Measurements from ENCODE around the gene DSCAML1. TPM values are rescaled to one million over a fixed set of nuclear protein-coding genes. Genes with fewer than 3 reads are reported as not detected.

Gene DSCAML1
- polyA plus RNA-seq, 1 donor = 0.63 TPM

DNA sequence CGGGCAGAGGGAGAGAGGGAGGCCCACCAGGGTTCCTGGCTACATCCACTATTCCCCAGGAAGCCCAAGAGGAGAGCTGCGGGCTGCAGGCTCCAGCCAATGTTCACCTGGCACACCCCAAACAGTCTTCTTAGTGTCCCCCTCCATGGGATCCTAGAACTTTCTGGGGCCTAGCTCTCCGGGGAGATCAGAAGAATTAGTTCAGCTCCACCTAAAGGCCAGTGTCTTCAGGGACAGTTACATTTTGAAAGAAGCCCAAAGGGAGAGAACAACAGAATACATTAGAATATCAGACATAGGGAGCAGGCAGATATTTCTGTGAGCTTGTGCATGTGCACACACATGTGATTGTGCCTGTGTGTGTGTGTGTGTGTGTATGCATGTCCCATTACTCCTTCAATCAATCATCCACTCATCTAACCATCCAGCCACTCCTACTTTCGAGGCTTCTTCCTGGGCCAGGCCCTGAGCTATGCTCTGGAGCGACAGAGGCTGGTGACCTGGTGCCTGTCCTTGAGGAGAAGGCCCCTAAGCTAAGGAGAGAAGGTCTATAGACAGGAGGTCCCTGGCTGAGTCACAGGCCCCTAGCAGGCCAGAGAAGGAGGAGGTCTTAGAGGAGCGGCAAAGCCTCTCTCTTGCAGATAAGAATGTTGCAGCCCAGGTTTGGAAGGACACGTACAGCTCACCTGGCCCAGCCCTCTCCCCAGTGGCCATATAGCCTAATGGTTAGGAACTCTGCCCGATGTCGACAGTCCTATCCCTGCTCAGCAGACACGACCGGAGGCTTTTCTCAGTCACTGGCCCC is 165.5 kb downstream of the DSCAML1 start:
- no peak for DNase-seq

GRCh38 chr11:117629891-117630538 is 167.0 kb downstream of the DSCAML1 start:
- DNase-seq = no peak

DNA sequence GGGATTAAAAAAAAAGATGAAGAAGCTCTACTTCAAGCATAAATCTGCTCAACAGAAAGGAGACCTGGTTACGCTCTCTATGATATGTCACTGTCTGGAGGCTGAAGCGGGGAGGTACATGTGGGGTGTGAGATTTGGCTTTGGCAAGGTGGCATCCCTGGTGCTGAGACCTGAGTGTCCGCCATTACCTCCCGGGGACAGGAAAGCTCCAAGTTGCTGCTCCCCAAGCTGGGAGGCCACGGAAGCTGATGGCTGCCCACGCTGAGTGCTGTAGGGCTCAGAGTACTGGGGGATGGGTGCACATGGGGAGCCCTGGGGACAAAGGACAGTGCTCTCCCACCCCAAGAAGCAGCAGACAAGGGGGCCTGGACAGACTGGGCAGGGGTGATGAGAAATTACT is 167.9 kb downstream of the DSCAML1 start:
- DNase-seq = no peak

GRCh38 chr11:117627259-117627658 is 169.8 kb downstream of the DSCAML1 start:
- DNase-seq = no peak

DNA sequence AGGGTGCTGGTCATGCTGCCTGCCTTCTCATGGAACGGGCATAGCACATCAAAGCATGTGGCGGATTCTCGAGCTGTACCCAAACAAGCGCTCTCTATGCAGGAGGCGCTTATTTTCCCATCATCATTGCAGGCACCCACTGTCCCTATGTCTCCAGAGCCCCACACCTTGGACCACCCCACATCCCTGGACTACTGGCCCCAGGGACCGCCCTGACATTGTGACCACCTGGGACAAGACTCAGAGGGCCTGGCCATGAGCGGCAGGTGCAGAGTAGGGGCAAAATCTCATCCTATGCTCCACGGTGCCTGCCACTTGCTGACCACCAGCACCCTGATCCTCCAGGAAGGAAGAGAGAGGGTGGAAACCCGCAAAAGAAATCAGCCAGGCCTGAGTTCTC is 170.4 kb downstream of the DSCAML1 start:
- DNase-seq = no peak

GRCh38 chr11:117625237-117625636 is 171.8 kb downstream of the DSCAML1 start:
- no peak for DNase-seq

GRCh38 chr11:117623831-117624271 is 173.2 kb downstream of the DSCAML1 start:
- no peak for DNase-seq

DNA sequence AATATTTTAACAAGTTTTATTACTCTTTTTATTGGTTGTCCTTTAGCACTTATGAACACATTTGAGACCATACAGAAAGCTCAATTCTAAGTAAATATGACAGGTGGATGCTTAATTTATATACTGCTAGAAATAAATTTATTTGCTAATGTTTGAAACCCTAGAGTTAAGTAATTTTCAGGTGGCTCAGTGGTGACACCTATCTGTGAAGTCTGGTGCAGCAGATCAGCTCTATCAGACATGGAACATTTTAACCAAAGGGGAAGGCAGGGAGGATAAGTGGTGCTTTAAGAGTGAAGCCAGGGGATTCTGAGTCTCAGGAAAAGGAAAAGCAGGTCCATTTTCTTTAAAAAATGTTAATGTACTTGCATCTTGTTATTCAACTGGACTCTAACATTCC is 175.8 kb downstream of the DSCAML1 start:
- DNase-seq = no peak

- DNase-seq = no peak
Measured at GRCh38 chr11:117620659-117621058, 176.4 kb downstream of the DSCAML1 start.

- DNase-seq = no peak
Measured at GRCh38 chr11:117620086-117620485, 176.9 kb downstream of the DSCAML1 start.

- DNase-seq = no peak
Measured at GRCh38 chr11:117619661-117620060, 177.4 kb downstream of the DSCAML1 start.

DNA sequence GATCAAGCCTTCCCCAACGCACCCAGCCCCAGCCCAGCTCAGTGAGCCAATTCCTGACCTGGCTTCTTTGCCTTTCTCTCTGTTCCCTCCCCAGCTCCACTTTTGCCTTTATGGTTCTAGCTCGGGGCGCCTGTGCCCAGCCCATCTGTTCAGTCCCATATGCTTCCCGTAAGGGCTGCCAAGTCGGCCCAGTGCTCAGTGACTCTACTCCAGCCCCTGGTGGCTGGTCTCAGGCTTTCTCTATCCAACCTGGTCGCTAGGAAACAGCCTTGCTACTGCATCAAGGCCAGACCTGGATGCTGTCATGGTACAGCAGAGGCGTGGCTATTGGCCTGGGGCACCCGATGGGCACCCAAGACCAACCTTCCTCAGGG is 178.0 kb downstream of the DSCAML1 start:
- no peak for DNase-seq

GRCh38 chr11:117618302-117618981 is 178.6 kb downstream of the DSCAML1 start:
- DNase-seq = no peak

GRCh38 chr11:117616979-117617378 is 180.0 kb downstream of the DSCAML1 start:
- no peak for DNase-seq

DNA sequence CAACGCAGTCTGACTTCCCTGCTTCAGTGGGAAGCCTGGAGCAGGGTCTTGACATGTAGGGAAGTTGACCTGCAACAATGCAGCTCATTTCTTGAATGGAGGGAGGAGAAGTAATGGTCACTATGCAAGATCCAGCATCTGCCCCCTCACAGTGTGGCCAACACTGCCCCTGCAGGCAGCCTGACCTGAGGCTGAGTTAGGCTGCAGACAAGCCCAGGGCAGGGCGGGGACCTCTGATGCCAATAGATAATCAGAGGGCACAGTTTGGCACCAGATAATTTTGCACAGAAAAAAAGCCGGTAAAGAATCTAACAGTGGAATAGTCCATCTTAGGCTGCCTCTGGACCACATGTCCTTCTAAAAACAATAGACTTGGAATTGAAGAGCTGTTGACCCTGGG is 182.3 kb downstream of the DSCAML1 start:
- DNase-seq = no peak

DNA sequence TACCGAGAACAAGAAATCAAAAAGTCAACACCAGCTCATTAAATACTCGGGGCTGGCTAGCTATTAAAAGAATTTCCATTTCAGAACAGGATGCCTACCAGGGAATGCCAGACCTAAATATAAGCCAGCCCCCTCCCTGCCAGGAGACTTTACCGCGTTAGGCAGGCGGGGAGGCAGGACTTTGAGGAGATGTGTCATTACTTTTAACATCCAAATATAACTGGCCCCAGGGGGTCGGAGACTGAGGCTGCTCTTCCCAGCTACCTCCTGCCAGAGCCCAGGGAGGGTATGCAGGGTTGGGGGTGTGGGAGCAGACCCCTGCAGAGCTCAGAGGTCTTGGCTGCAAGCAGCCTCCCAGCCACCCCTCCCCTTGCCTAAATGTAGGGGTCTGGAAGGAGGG is 183.5 kb downstream of the DSCAML1 start:
- no peak for DNase-seq

GRCh38 chr11:117612177-117612576 is 184.8 kb downstream of the DSCAML1 start:
- DNase-seq = peak; percentile 26

- DNase-seq = no peak
Measured at GRCh38 chr11:117610901-117611300, 186.1 kb downstream of the DSCAML1 start.

- no peak for DNase-seq
Measured at GRCh38 chr11:117610045-117610444, 187.0 kb downstream of the DSCAML1 start.

- no peak for DNase-seq
Measured at GRCh38 chr11:117607449-117607848, 189.6 kb downstream of the DSCAML1 start.

DNA sequence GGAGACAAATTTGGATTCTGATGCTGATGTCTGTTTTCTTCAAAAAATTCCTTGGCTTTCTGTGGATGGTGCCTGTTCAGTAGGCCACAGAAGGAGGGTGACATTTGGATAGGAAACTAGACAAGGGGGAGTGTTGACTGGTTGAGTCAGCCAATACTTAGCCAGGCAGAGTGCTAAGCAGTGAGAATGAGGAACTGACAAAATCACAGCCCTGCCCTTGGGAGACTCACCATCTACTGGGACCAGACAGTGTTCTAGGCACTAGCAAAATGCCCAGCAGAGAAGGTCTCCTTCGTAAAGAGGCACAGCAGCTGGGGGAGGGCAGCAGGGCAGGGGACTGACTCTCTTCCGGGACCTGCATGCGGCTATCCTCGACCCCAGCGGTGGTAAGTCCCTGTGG is 190.2 kb downstream of the DSCAML1 start:
- DNase-seq = no peak

GRCh38 chr11:117606211-117606610 is 190.8 kb downstream of the DSCAML1 start:
- no peak for DNase-seq

- DNase-seq = no peak
Measured at GRCh38 chr11:117605331-117605730, 191.7 kb downstream of the DSCAML1 start.

All from hindlimb muscle (tissue), 1 donor.